Epithelial cell of proximal tubule (primary cell): ENCODE measurements around the gene KLRC3. TPM values are rescaled to one million over a fixed set of nuclear protein-coding genes. Genes with fewer than 3 reads are reported as not detected.
"Not testable (repeated sequence)": the region's sequence is repeated elsewhere in the genome, so short reads cannot be mapped to it uniquely, and the experiment has no call there.

ENCODE experiments used
- DNase-seq: peaks from one replicate; pipeline ENCODE4 v3.0.0-alpha.2; 2011; ENCODE audit warnings: low read depth
- H3K4me3 ChIP-seq: 2 replicates; pipeline ENCODE4 v1.5.1; 2011; ENCODE audit warnings: low read depth, mild to moderate bottlenecking, low read length
- total RNA-seq: library from RNA; depleted of rRNA; stranded (reverse); fragments of >200 nt; gene quantifications from 2 replicates; pipeline ENCODE4 v1.2.3, GENCODE V29; 2015
- TF ChIP-seq, protein P1 (sequence below): conservative IDR thresholded peaks from 2 replicates; pipeline ENCODE4 v1.5.1; 2012; ENCODE audit warnings: low read depth, mild to moderate bottlenecking, low read length

Gene KLRC3
- total RNA-seq, 1 donor from 2014 or later = not detected

DNA sequence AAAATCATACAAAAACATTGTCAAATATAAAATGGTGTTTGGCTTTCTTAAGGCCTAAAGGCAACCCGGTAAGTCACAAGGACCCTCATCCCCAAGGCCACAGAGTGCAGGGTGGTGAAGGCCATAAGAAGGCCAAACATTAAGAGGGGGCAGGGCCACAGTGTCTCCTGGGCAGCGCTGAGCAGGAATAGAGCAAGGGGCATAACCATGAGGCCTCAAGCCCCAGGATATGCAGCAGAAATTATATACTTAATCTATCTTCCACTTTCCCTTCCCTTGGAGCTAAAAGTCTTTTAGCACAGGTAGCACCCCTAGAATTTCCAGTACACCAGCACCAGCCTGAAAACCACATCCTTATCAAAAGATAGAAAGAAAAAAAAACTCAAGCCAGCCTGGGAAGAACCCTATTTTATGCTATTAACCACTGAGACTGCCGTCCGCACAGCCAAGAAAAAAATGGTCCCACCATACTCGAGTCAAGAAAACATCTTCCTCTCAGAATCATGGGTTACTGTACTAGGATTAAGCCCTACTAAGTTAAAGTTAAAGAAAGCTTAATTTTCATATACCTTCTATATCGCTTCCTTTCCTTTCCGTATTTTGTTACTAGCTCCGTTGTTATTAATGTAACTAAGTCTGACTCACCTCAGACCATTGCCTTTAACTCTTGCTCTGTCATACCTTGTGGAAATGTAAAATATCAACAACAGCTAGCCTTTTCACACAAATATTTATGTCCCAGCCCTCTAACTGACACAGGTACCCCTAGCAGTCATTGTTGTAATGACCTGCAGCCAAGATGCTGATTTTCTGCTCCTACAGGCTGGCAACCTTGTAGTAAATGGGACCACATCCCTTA is 50.6 kb downstream of the KLRC3 start:
- TF ChIP-seq, protein P1, sequence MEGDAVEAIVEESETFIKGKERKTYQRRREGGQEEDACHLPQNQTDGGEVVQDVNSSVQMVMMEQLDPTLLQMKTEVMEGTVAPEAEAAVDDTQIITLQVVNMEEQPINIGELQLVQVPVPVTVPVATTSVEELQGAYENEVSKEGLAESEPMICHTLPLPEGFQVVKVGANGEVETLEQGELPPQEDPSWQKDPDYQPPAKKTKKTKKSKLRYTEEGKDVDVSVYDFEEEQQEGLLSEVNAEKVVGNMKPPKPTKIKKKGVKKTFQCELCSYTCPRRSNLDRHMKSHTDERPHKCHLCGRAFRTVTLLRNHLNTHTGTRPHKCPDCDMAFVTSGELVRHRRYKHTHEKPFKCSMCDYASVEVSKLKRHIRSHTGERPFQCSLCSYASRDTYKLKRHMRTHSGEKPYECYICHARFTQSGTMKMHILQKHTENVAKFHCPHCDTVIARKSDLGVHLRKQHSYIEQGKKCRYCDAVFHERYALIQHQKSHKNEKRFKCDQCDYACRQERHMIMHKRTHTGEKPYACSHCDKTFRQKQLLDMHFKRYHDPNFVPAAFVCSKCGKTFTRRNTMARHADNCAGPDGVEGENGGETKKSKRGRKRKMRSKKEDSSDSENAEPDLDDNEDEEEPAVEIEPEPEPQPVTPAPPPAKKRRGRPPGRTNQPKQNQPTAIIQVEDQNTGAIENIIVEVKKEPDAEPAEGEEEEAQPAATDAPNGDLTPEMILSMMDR = no peak
- no peak overlapping the region for H3K4me3 ChIP-seq
- DNase-seq = no peak

DNA sequence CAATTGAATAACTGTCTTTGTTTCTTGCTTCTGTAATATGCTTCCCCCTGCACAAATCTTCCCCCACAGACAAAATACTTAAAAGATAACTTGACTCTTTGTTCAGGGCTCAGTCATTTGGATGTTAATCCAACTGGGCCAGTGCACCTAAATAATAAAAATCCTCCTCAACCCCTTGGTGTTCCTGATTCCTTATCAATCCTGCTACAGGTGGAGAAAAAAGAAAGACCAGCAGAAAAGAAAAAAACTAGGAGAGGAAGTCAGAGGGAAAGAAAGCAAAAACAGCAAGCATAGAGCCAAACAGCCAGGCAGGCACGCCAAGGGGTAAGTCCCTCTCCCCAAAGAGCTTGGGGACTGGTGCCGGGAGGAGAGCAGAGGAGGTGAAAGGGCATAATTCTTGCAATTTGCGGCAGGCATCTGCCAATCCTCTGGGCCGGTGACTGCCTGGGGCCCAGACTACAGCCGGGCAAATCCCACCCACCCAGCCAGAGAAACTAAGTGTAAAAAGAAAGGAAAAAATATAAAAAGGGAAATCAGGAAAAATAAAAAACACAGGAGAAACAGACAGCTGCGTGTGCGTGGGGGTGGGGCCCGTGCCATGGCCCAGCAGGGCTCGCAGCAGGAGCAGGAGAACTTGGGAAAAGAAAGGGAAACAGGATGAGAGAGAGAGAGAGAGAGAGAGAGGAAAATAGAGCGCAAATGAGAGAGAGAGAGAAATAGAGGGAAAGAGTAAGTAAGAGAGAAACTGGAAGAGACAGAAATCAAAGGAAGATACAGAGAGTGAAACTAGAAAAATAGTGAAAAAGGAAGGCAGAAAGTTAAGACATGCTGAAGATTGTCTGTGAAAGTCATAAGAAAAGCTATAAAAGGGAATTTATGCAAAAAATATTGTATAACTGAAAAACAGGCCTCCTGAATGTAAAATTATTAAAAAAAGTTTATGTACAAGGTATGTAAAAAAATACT is 51.9 kb downstream of the KLRC3 start:
- no peak for DNase-seq
- TF ChIP-seq, protein P1 = no peak
- H3K4me3 ChIP-seq = no peak overlapping the region

DNA sequence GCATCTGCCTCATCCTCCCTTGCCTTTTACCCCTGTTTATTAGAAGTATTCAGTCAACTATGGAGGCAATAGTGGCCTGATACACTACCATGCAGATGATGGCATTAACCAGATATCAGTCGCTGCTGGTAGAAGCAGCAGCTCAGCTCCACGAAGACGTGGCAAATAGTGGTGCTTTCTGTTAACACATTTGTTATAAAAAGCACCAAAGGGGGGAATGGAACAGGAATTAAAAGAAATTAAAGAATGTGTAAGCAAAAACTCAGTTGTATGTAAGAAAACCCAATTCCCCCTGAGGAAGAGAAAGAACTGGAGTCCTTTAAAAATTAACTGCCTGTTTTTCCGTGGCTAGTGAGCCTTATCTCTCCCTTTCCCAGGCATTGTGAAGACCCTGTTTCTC is 52.7 kb downstream of the KLRC3 start:
- not testable (repeated sequence) for H3K4me3 ChIP-seq, DNase-seq

DNA sequence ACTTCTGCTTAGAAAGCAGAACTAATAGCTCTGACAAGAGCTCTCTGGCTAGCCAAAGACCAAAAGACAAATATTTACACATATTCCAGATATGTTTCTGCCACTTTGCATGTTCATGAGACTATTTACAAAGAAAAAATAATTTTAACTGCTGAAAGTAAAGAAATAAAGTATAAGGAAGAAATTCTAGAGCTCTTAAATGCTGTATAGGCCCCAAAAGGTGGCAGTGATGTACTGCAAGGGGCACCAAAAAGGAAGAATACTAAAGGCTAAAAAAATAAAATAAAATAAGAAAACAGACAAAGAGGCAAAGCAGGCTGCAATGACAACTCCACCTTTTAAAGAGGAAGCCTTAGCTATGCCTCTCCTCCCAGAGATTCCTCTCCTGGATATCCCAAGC is 53.5 kb downstream of the KLRC3 start:
- TF ChIP-seq, protein P1 = peak; percentile 49
- no peak for DNase-seq
- H3K4me3 ChIP-seq = no peak overlapping the region

DNA sequence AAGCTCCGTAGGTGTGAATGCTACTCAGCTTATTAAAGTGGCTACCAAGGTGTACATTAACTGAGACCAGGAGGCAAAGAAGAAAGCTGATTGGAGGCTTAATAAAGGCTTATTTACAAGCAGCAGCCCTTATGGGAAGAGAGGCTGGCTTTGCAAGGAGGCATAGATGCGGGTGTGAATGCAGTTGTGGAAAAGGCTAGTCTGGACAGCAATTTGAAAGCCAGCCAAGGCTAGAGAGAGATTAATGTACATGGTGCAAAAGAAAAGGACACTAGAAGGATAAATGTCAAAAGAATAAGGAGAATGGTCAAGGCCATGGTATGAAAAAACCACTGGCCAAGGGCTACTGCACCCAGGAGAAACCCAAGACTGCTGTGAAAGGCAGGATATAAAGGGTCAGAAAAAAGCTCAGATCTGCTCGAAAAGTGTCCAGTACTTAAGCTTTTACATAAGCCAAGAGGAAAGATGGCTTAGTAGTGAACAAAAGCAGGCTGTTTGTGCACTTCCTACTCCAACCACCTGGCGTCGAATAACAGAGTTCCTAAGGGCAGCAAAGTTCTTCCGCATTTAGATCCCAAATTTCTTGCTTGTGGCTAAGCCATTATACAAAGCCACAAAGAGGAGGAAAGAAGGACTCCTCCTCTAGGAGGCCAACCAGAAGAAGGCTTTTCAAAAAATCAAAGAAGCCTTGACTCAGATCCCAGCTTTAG is 54.5 kb downstream of the KLRC3 start:
- TF ChIP-seq, protein P1 = peak; percentile 36
- peak overlapping the region; percentile 77 for H3K4me3 ChIP-seq
- DNase-seq = no peak

DNA sequence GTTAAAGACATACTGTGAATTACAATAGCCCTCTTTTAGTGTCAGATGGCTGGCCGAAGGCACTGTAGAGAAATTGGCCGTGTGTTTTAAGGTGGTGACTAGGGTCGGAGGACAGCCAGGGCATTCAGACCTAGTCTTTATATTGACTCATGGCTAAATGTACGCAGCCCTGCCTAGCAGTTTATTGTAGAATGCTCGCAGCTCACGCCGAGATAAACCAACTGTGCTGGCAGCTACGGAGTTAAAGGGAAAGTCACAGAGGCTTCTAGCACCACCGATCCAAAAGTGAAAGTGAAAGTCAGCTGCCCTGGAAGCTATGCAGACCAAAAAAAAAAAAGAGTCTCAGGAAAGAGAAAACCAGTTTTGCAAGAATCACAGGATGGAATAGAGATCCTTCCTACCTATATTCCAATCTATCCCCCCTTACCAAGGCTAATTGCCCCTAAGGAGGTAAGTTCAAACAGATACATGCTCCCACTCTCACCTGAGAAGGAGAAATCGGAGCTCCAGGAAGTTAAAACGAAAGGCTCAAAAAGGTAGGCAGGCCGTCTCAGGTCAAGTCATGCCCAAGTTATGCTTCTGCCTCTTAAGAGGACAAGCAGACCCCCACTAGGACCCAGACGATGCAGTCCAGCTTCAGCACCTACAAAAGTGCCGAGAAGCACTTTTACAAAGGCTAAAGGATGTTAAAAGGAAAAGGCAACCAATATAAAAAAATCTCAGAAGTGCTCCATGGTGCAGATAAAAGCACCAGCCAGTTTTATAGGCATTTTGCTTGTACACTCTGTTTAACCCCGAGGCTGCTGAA is 55.4 kb downstream of the KLRC3 start:
- TF ChIP-seq, protein P1 = no peak
- peak overlapping the region; percentile 77 for H3K4me3 ChIP-seq
- no peak for DNase-seq
